ENCODE measurements around the gene PEX14.

The PEX14 gene

DNA sequence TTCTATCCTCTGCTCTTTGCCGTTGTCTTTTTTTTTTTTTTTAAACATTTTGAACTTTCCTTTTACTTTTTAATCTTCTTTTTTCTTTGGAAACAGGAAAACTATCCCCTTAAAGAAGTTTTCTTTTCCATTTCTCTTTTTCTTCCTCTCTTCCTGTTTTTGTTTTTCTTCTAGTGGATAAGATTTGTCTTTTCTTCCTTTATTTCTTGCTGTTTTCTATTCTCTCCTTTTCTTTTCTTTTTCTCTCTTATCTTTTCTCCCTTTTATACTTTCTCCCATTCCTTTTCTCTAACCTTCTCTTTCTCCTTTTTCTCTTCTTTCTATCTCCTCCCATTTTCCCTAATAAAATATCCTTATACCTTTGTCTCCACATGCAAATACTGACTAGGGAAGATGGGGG lies 46.2 kb downstream of the PEX14 start:
- DNase-seq: no peak

DNA sequence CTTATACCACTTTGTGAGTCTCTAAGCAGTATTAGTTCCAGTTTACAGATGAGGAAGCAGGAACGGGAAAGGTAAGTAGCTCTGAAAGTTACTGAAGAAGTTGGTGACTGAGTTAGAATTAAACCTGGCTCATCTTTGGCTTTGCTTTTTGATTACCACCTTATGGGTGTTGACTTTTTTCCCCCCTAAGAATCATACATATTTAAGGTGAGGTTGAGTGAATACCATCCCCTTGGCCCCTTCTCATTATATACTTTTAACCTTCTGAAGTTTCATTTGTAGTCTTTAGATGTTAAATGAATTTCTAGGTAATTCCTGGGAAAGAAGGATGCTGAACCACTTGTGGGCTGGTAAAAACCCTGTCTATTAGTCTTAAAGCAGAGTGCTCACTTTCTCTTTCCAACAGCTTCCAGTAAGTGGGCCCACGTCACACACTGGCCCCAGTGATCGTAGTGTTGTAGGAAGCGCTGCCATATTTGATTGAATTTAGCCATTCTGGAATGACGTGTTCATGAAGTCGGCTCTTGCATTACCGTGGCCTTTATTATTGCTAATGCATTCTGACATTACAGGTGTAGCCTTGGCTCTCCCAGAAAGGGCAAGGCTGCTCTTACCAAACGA lies 46.9 kb downstream of the PEX14 start:
- no peak for DNase-seq

DNA sequence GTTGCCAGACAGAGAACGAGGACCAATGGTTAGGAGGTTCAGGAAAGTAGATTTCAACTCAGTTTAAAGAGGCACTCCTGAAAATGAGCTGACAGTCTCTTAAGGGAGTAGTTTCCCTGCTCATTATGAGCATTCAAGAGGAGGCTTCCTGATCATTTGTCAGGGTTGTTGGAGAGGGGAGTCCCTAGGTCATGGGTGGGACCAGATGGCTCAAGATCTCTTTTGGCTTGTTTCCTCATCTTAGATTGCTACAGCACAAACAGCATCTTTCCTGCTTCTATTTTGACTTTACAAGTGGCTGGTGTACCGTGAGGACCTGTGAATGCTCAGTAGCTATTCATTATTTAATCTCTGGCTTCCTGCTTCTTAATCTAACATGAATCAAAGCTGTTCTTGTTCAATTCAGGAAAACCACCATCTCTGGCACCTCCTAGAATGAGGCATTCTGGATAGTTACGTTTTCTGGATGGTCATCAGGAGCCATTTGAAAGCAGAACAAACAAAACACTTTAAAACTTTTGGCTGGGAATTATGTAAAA lies 47.6 kb downstream of the PEX14 start:
- no peak for DNase-seq

DNA sequence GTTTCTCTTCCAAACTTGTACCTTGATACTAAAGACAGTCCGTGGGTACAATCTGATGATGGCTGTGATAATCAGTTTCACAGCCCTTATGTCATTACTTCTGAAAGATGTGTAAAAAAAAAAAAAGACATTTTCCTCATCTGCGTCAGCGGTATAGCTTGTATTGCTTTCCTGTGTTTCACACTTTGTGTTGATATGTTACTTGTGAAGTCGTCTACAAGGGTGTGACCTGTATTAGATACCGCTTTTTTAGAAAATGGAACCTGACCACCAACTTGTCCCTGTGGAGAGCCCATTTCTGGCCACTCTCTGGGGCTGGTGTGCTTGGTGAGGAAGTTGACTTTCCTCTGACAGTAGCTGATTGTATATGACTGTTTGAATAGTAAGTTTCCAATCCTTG lies 50.5 kb downstream of the PEX14 start:
- no peak for DNase-seq

DNA sequence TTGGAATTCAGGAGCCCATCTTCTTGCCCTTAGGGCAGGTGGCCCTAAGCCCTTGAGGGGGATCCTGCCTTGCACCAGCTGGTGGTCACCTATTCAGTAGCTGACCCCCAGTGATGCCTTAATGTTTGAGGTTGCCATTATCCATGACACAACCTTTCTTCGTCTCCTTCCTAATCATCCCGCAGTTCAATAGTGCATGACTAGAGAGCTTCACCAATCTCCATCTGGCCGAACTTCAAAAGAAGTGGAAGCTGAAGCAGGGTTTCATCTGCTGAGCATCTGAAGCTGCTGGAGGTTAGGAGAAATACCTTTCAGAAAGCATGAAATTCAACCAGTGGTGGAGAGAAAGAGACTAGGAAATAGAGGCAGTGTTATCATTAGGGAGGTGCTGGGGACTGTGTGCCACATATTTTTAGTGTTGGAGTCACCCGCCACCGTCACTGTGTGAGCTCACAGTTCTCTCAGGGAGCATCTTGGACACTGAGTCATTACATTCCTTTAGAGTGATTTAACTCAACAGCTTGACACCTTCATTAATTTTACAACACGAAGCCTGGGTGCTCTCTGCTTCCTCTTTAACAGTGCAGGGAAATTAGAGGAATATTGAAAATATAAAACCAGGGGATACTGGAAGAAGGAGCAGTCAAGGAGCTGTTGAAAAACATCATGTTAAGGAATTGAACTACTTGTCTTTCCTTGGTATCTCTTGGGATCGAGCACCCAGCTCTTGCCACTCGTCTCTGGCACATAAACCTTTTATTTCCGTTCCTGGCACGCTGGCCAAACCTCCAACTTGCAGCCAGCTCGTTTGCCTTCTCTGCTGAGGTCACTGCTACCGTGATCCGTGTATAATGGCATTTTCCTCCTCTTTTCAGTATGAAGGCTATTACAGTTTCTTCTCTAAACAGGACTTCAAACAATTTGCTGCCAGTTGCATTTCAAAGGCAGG lies 53.6 kb downstream of the PEX14 start:
- DNase-seq: peak; percentile 91

DNA sequence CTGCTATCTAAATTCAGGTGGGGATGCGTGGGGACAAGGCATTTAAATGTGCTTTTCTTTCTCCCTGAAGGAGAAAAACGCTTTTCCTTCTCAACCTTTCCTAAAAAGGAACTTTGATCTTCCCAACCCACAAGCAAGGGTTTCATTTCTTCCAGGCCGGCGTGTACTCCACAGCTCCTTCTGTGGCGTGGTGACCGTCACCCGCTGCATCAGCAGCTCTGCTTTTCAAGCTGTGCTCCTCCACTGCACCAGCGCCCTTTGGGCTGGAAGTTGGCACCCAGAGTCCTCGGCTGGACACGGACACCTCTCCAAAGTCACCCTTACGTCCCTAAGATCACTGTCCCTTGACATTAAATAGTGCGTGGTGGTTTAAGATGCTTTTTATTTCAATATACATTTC lies 54.3 kb downstream of the PEX14 start:
- DNase-seq: no peak

DNA sequence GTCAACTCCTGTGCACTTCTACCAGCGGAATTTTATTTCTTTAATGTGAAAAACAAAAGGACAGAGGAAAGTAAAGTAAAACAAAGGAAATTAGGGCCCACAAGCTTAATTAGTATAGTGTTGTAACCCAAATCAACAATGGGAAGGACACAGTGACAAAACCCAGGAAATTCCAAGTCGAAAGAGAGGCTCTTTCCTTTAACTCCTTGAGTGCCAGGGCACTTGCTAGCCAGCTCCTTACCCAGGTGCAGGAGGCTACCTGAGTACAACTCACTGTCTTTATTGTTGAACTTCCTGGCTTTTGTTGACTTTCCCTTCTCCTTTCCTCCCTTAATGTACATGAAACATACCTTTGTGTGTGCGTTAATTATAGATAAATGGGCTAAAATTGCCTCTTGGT lies 55.0 kb downstream of the PEX14 start:
- no peak for DNase-seq

DNA sequence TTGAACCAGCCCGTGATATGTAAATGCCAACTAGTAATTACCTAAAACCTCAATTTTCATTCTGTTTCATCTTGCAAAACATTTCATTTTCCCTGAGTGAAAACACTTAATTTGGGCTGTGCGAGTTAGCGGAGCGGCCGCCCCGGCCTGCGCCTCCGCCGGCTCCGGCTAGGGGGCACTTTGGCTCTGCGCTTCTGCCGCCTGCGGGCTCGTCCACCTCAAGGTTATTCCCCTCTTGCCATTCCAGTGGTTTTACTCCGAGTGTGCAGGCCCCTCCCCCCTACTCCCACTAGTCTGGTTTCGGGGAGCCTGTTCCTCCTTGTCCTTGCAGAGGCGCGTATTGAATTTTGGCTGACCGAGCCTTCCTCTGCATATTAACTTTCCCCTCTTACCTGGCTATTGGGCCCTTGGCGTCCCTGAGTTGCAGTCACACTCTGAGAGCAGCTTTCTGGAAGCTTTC lies 55.6 kb downstream of the PEX14 start:
- DNase-seq: peak; percentile 78

DNA sequence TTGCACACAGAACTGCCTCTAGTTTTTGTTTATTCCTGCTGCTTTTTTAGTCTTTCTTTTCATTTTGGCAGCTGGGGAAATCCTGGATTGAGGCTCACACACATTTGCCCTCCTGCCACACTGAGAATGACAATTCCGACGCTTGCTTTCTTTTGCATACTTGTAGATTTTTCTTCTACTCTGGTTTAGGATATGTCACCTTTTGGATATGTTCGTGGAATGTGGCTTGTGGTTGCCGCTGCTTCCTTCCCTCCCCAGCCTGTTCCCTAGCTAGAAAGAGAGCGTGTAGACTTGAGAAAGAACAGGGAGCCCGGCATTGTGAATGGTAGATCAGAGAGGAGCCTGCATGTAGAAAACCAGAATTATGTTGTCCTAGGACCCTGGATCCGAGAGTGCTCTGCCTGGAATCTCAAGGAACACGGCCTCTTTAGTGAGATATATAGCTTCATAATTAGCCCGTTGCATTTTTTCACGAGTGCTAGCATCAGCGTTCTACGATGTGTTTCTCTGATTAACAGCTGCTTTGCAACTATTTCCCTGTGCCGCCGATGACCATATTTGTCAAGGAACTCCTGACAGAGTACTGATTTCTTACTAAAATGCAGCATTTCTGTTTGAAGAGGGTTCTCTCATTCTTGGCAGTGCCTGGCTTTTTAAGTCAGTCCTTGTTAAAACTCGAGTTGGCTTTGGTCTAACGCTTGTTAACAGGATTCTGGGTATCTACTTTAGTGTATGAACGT lies 56.2 kb downstream of the PEX14 start:
- DNase-seq: peak; percentile 83

DNA sequence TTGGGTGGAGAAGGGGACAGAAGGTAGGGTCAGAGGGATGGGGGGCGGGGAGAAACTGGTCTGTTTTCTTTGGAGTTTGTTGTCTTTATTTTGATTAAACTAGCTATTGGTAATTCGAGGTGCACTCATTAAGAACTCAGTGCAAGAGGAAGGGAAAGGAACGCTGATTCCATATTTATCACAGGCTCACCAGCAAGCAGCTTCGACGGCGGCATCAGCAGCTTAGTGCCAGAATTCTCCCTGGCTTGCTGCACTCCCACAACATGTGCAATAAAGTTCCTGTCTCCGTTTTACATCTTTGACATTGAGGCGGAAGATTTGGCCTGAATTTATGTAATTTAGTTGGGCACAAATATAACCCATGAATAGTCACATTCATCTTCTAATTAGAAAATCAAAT lies 57.6 kb downstream of the PEX14 start:
- no peak for DNase-seq

DNA sequence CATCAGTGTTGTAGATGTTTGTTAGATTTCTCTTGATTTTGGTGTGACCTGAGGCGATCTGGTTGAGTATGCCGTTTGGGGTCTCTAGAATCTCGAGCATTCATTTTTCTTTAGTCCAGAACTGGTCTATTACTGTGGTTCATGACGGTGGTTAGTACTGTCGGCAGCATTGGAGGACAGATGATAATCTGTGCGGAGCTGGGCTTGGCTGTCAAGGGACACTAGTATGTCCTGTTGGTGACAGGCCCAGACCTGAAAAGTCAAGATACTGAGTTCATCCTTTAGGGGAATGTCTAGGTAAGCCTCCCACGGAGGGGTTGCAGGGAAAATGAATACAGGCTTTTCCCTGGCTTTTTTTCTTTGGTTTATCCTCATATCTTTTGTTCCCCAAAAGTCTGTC lies 59.8 kb downstream of the PEX14 start:
- no peak for DNase-seq

DNA sequence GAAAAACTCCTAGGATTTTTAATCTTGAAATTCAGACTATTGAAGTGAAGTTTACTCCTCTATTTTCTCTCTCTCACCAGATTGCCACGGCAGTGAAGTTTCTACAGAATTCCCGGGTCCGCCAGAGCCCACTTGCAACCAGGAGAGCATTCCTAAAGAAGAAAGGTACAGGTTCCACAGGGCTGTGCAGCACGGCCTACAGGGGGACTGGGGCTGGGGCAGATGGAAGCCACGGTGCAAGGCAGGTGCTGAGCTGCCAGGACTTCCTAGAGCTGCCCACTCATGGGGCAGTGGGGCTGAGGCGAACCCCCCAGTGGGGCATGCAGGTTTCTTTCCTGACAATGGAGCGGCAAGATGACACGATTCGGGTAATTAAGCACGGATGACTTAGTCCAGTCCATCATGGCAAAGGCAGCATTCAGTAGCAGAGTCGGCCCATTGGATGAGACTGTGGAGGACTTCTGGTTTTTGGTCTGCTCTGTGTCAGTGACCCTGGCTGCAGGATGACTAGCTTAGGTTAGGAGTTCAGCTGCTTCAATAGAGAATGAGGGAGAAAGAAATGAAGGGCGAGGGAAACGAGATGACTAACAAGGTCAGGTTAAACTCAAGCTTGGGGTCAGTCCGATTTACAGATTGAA lies 61.5 kb downstream of the PEX14 start:
- no peak for DNase-seq

DNA sequence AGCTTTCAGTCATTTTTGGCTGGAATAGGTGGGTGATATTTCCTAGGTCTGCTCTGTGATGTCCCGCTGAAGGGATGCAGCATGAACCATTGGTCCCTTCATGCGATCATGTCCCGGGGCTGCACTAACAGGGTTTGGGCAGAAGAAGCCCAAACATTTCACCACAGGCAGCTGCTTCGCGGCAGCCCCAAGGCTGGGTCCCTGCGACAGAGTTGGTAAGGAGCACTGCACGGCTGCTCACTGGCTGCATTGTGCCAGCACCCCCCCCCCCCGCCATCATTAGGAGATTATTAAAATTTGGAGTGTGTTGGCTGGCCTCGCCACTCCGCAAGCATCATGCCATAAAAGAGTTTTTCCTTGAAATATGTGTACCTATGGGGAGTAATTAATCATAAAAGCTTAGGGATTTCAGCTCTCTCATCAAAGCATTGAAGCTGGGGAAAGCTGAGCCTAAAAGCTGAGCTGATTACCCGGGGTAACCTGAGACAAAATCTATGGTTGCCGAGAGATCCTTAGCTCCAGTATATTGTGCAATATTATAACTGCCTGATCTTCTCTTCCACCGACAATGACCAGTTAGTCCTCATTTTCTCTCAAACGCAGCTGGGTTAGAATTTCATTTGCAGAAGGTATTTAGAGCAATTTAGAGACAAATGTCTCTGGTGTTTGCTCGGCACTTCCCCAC lies 62.5 kb downstream of the PEX14 start:
- DNase-seq: no peak

DNA sequence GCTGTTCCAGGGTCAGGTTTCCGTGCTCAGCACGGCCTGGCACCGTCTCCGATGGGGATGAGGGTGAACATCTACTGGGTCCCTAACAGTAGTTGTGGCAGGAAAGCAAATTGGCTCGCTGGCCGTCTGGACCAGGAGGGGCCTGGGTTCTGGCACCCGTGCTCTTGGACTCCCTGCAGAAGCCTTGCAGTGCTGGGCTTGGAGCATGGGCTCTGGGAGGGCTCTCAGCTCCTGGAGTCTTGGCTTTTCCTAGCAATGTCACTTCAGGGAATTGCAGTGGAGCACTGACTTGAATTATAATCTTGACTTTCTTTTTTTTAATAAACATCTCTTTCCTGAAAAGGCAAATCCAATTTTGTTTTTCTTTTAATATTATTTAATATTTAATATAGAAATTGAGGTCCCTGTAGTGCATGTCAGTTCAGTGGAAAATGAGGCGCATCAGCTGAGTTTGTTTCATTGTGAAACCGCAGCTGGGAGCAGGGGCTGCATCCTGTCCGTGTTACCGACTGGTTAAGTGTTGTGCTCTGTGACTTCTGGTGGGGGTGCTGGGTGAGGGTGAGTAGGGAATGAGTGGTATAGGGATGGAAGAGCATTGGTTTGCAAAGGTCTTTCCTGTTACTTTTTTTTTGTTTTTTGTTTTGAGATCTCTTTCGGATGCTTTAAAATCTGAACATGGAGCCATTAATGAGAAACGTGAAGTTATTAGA lies 64.1 kb downstream of the PEX14 start:
- no peak for DNase-seq

DNA sequence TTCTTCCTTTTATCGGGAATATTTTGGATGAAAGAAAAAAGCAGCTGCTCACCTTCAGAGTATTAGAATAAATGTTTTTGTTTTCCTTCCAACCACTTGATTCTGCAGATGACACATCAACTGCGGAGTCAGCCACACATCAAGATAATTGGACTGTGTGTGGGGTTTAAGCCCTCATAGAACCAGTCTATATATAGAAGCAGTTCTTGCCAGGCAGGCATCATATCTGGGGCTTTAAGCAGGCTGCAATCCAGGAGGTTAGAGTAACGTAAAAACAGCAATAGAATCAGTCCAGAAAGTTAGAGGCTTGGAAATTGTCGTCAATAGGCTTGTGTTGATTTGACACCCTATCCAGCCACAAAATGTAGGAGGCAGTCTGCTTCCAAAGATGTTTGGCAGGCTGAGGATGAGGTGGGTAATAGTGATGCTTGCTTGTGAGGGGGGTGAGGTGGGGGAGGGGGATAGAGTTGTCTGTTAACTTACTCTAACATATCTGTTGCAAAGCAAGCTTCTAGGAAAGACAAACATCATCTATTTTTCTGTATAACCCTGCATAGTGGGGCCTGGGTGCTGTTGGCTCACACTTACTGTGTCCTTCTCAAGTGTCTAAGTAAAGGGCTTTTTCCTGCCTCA lies 64.8 kb downstream of the PEX14 start:
- DNase-seq: peak; percentile 61

DNA sequence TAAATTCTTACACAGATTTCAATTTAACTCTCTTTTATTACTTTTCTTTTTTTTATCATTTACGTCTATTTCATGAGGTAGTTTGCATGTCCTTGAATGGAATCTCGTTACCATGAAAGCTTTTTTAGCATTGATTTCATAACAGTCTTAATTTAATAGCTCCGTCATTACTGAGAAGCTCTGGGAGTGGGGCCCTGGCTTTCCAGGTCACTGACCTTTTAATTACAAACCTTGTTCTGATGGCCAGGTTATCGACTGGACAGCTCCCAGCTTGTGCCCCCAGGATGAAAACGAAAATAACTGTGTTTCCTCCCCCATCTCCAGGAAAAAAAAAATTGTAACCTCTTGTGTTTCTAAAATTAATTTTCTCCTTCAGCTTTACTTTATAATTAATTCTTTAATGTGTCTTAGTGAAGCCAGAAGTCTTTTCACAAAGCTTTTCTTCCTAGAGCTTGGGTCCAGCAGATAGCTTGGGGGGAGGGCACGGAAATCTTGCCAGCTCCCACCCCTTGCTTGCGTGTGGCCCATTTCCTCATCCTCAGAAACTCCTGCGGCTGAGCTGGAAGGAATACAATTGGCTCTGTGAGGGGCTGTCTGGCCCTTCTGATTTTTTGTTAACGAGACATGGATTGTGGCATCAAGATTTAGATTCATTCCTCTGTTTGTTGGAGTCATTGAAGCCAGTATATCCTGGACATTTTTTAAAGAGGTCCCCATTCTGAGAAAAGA lies 65.7 kb downstream of the PEX14 start:
- DNase-seq: peak; percentile 71

DNA sequence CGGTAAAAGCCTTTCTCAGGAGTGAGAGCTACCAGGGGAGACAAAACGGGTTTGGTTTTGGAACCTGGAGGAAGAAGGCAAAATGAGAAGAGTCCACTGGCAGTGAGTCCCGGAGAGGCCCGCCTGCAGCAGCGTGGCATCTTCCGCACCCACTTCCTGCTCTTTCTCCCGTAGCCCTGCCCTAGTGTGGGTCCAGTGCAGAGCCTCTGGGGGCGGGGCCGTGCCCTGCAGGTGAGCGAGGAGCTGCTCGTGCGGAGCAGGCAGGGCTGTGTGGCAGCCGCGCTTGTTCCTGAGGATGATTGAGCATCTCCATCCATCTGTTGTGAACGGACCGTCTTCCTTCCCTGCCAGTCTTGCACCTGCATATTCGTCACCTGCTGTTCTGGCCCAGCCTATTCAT lies 66.5 kb downstream of the PEX14 start:
- DNase-seq: no peak

DNA sequence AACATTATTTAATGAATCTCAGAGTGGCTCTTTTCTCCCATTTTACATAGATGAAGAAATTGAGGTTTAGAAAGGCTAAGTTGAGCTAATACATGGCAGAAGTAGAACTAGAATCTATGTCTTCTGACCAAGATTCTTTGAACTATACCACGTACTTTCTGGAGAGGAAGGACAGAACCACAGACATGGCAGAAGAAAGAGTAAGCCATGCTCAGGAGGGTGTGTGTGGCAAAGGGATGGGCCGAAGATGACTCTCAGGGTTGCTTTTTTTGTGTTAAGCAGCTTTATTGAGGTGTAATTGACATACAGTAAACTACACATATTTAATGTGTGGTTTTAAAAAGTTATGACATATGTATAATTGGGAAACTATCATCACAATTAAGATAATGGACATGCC lies 69.5 kb downstream of the PEX14 start:
- DNase-seq: no peak

DNA sequence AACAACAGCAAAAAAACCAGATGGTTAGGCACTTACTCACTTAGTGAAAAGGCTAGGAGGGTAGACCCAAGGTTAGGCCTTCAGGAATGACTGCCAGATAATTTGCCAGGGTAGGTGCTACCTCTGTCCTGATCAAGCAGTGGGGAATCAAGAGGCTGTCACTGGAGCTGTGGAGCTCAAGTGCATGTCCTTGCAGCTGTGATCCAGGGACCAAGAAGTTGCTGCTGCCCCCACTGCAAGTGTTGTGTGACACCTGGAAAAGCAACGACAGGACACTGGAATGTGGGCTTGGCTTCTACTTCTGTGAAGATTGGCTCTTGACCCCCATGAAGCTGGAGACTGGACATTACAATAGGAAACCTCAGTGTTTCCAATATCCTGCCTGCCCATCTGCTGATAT lies 72.1 kb downstream of the PEX14 start:
- no peak for DNase-seq

All from fibroblast of skin of abdomen (primary cell).